Measurements from ENCODE around the gene FAM237B.

FAM237B gene

GRCh38 chr7:90290244-90291113 is 30.6 kb downstream of the FAM237B start:
- DNase-seq: no peak

- no peak for DNase-seq
These were observed 33.0 kb downstream of the FAM237B start for GRCh38 chr7:90288154-90288553.

GRCh38 chr7:90276033-90276728 is 44.9 kb downstream of the FAM237B start:
- no peak for DNase-seq

GRCh38 chr7:90274161-90274560 is 46.9 kb downstream of the FAM237B start:
- DNase-seq: no peak

GRCh38 chr7:90272242-90272641 is 48.9 kb downstream of the FAM237B start:
- no peak for DNase-seq

- no peak for DNase-seq
These were observed 49.4 kb downstream of the FAM237B start for GRCh38 chr7:90271753-90272152.

GRCh38 chr7:90270431-90271178 is 50.5 kb downstream of the FAM237B start:
- DNase-seq: no peak

GRCh38 chr7:90269163-90269562 is 51.9 kb downstream of the FAM237B start:
- DNase-seq: no peak

GRCh38 chr7:90267263-90267858 is 53.7 kb downstream of the FAM237B start:
- DNase-seq: no peak

- DNase-seq: no peak
These were observed 54.3 kb downstream of the FAM237B start for GRCh38 chr7:90266808-90267207.

All from stimulated activated CD4-positive, alpha-beta T cell treated with anti-CD3 and anti-CD28 coated beads, Interleukin-1b, Interleukin-23, amount 100 ng/mL, for 48 hours (primary cell).